GM23248 (cell line): ENCODE measurements around the gene PGGT1B.

Experiments used
- EZH2 ChIP-seq: fragments of 200-600 bp; sonication (generic); IDR thresholded peaks from 2 replicates; pipeline ENCODE4 v1.6.1; 2018; ENCODE audit warnings: antibody characterized with exemption, mild to moderate bottlenecking; ENCODE audit not compliant: insufficient read depth, poor library complexity, severe bottlenecking
- EZH2phosphoT487 ChIP-seq: fragments of 200-600 bp; sonication (generic); IDR thresholded peaks from 2 replicates; pipeline ENCODE4 v1.6.1; 2018; ENCODE audit warnings: antibody characterized with exemption, moderate library complexity, mild to moderate bottlenecking, low read depth; ENCODE audit not compliant: insufficient read depth

GRCh38 chr5:115189866-115190265 is 72.8 kb downstream of the PGGT1B start:
- TF ChIP-seq EZH2phosphoT487 (no peak), EZH2 (no peak)
